ENCODE measurements around the gene TSPAN32.

TSPAN32 gene

GRCh38 chr11:2367266-2368160 is 65.7 kb downstream of the TSPAN32 start:
- no peak for DNase-seq (ENCODE audit: low spot score)
